Peyer's patch (tissue), 4 donors: ENCODE results near the gene BEGAIN. TPM values are rescaled to one million over a fixed set of nuclear protein-coding genes. Genes with fewer than 3 reads are reported as not detected.

Source experiments
- DNase-seq, 3 donors: peaks; one replicate each; pipeline ENCODE4 v3.0.0-alpha.2; 2017 to 2019
- H3K27ac ChIP-seq, 4 donors: fragments of 200-600 bp; sonication (generic); one replicate each; pipeline ENCODE4 v1.5.1; 2016 to 2019
- H3K27me3 ChIP-seq, 2 donors: fragments of 200-600 bp; sonication (generic); one replicate each; pipeline ENCODE4 v1.5.1; 2019
- H3K36me3 ChIP-seq, 3 donors: fragments of 200-600 bp; sonication (generic); one replicate each; pipeline ENCODE4 v1.5.1; 2016 to 2019
- H3K4me1 ChIP-seq, 4 donors: fragments of 200-600 bp; sonication (generic); one replicate each; pipeline ENCODE4 v1.5.1; 2016 to 2019
- H3K4me3 ChIP-seq, 4 donors: fragments of 200-600 bp; sonication (generic); 1 replicate in 3 of 4; 2 replicates in 1 of 4; pipeline ENCODE4 v1.5.1; 2016 to 2019; ENCODE audit warnings: mild to moderate bottlenecking in 1 of 4
- H3K9me3 ChIP-seq, 4 donors: fragments of 200-600 bp; sonication (generic); one replicate each; pipeline ENCODE4 v1.5.1; 2016 to 2019; ENCODE audit warnings: mild to moderate bottlenecking in 1 of 4
- CTCF ChIP-seq, 6 experiments: fragments of 450-650 bp in 4 of 6; fragments of 200-600 bp in 2 of 6; sonication (generic) in 1 of 6; IDR thresholded peaks; one replicate each; pipeline ENCODE4 v1.5.1; 2017 to 2019; ENCODE audit warnings: antibody characterized with exemption in 6 of 6, mild to moderate bottlenecking in 3 of 6, moderate library complexity in 1 of 6
- POLR2A ChIP-seq, 2 donors: fragments of 450-650 bp; IDR thresholded peaks; one replicate each; pipeline ENCODE4 v1.5.1; 2017; ENCODE audit warnings: antibody characterized with exemption in 2 of 2, mild to moderate bottlenecking in 2 of 2, moderate library complexity in 2 of 2
- total RNA-seq, 4 donors: library from RNA; depleted of rRNA; stranded (reverse); fragments of >200 nt; gene quantifications; one replicate each; pipeline ENCODE4 v1.1.0, GENCODE V29; 2016

BEGAIN gene
- total RNA-seq, 4 donors from 2014 or later: 1.6 to 31.8 (median 6.6) TPM; not detected in 1

GRCh38 chr14:100629098-100629497 lies 41.9 kb upstream of the BEGAIN start:
- no peaks in the 10 kb centered on the region for H3K36me3 ChIP-seq
- DNase-seq: no peak
- H3K27me3 ChIP-seq: no peaks in the 10 kb centered on the region
- TF ChIP-seq POLR2A (IDR thresholded peaks at IDR 0.05): no peak
- no peak for TF ChIP-seq CTCF (IDR thresholded peaks at IDR 0.05)
- no peak overlapping the region for H3K27ac ChIP-seq
- H3K4me3 ChIP-seq: no peak overlapping the region
- H3K9me3 ChIP-seq: no peaks in the 10 kb centered on the region
- no peaks in the 10 kb centered on the region for H3K4me1 ChIP-seq

- H3K4me3 ChIP-seq: no peak overlapping the region
- no peaks in the 10 kb centered on the region for H3K36me3 ChIP-seq
- no peak overlapping the region for H3K27ac ChIP-seq
- no peaks in the 10 kb centered on the region for H3K9me3 ChIP-seq
- no peaks in the 10 kb centered on the region for H3K27me3 ChIP-seq
- TF ChIP-seq CTCF (IDR thresholded peaks at IDR 0.05) (no peak), POLR2A (IDR thresholded peaks at IDR 0.05) (no peak)
- no peaks in the 10 kb centered on the region for H3K4me1 ChIP-seq
- DNase-seq: no peak
Measured at GRCh38 chr14:100628225-100628624, 41.0 kb upstream of the BEGAIN start.

DNA sequence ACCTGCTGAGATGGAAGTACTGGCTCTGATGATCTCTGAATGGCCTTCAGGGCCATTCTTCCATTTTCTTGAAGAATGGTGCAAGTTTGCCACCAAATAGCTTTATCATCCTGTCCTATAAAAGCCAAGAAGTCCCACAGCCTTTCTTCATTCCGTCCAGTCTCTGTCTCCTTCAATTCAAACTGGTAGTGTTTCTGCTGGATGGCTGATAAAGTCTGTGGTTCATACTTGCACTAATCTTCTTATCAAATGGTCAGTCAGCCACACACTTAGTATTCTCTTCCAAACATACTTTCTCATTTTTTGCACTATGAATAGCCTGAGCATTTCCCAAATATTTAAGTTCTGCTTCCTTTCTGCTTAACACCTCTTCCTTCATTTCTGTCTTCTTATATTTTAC lies 39.4 kb upstream of the BEGAIN start:
- DNase-seq: no peak
- Histone ChIP-seq H3K27ac (no peak overlapping the region), H3K4me1 (peaks cover 0 to 9% (median 0%) of the 10 kb centered on the region in 4 donors), H3K27me3 (no peaks in the 10 kb centered on the region), H3K36me3 (no peaks in the 10 kb centered on the region), H3K4me3 (no peak overlapping the region), H3K9me3 (no peaks in the 10 kb centered on the region)
- TF ChIP-seq CTCF (IDR thresholded peaks at IDR 0.05) (no peak), POLR2A (IDR thresholded peaks at IDR 0.05) (no peak)

DNA sequence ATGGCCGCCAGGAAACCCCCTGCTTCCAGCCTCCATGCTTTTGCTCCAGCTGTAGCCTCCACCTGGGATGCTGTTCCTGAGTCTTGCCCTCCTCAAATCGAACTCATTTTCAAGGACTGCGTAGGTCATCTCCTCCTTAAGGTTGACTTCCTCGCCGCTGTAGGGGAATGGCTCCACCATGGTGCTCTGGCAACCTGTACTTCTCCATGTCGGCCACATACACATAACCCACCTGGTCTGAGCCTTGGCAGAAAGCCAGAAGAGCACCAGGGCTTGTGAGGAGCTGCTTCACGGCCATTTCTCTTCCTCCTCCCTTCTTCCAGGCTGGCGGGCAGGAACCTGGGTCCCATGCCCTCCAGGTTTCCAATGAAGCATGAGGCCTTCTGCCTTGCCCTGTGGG lies 36.7 kb upstream of the BEGAIN start:
- Histone ChIP-seq H3K9me3 (no peaks in the 10 kb centered on the region), H3K4me1 (peaks cover 0 to 9% (median 0%) of the 10 kb centered on the region in 4 donors), H3K36me3 (no peaks in the 10 kb centered on the region), H3K27ac (no peak overlapping the region), H3K4me3 (no peak overlapping the region), H3K27me3 (no peaks in the 10 kb centered on the region)
- peak in 1 of 3 donors; percentile 27 for DNase-seq
- TF ChIP-seq POLR2A (IDR thresholded peaks at IDR 0.05) (no peak), CTCF (IDR thresholded peaks at IDR 0.05) (no peak)

DNA sequence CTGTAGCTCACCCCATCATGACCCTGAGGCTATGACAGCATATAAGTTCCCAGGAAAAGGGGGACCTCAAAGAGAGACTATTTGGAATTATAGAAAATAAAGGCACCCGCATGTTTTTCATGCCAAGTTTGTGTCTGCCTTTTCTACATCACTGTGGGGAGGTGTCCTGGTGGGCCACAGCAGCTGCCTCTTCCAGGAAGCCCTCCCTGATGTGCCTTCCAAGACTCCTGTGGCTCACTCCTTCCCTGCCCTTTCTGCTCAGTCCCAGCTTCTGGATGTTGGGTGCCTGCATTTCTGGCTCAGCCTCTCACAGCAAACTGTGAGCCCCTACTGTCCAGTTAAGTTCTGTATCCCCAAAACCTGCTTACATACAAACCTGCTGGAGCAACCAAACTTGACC lies 36.3 kb upstream of the BEGAIN start:
- DNase-seq: peak in 1 of 3 donors; percentile 25

More for the DNA sequence above, 36.3 kb upstream of the BEGAIN start:
- no peak overlapping the region for H3K27ac ChIP-seq
- peaks cover 0 to 9% (median 0%) of the 10 kb centered on the region in 4 donors for H3K4me1 ChIP-seq
- TF ChIP-seq CTCF (IDR thresholded peaks at IDR 0.05): no peak
- no peak for TF ChIP-seq POLR2A (IDR thresholded peaks at IDR 0.05)
- no peaks in the 10 kb centered on the region for H3K9me3 ChIP-seq
- no peaks in the 10 kb centered on the region for H3K27me3 ChIP-seq
- H3K36me3 ChIP-seq: no peaks in the 10 kb centered on the region
- H3K4me3 ChIP-seq: no peak overlapping the region
